NCI-H2081 treated with DMSO at 0.1 percent for 48 hours (cell line): ENCODE results near the gene ZNF724.

Experiments
- DNase-seq: peaks from one replicate; lab custom pipeline; 2025; lab: John Stamatoyannopoulos, UW

Gene ZNF724

DNA sequence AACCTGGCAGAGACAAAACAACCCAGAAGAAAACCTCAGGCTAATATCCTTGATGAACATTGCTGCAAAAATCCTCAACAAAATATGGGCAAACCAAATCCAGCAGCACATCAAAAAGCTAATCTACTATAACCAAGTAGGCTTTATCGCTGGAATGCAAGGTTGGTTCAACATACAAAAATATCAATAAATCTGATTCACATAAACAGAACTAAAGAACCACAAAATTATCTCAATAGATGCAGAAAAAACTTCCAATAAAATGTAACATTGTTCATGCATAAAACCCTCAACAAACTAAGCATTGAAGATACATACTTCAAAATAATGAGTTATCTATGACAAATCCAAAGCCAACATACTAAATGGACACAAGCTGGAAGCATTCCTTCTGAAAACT is 8.8 kb downstream of the ZNF724 start:
- DNase-seq: no peak

DNA sequence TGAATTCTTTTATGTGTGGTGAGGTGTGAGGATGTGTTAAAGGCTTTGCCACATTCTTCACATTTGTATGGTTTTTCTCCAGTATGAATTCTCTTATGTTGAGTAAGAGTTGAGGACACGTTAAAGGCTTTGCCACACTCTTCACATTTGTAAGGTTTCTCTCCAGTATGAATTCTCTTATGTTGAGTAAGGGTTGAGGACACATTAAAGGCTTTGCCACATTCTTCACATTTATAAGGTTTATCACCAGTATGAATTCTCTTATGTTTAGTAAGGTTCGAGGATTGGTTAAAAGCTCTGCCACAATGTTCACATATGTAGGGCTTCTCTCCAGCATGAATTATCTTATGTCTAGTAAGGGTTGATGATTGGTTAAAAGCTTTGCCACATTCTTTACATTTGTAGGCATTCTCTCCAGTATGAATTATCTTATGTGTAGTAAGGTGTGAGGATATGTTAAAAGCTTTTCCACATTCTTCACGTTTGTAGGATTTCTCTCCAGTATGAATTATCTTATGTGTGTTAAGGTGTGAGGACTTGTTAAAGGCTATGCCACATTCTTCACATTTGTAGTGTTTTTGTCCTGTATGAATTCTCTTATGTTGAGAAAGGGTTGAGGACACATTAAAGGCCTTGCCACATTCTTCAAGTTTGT is 27.1 kb downstream of the ZNF724 start:
- no peak for DNase-seq

DNA sequence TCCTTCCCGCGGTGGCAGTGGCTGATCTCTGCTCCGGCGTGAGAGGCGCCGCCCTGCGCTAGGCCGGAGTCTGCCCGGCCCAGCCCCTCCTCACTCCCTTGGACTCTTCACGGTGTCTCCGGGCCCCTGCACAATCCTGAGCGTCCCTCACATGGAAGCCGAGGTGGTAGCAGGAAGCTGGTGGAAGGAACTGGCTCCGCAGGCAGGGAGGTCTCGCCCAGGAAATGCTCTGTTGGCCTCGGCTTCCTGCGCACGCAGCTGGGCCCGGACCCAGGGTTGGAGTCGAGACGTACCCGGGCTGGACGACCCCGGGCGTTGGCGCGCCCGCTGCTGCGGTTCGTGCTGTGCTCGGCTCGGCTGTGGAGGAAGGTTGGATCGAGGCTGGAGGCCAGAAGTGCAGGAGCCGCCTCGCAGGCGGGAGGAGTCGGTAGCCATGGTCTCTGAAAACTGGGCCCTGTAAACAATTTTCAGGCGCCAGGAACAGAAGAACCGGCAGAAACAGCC is 46.3 kb downstream of the ZNF724 start:
- DNase-seq: no peak

DNA sequence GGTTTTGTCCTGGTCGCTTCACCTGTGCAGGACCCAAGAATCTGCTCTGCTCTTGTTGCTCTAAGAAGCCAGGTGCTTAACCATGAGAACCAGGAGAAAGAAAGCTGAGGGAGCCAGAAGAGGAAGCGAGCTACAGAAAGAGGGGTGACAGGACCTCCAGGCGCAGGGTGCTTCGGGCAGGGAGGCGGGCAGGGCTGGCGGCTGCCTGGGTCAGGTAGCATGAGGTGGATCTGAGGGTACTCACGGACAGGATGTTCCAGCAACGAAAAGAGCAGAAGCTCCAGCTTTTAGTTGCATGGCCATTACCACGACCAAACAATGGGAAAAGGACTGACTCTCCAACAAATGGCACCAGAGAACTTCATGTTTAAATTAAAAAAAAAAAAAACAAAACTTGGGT is 59.9 kb downstream of the ZNF724 start:
- DNase-seq: no peak

DNA sequence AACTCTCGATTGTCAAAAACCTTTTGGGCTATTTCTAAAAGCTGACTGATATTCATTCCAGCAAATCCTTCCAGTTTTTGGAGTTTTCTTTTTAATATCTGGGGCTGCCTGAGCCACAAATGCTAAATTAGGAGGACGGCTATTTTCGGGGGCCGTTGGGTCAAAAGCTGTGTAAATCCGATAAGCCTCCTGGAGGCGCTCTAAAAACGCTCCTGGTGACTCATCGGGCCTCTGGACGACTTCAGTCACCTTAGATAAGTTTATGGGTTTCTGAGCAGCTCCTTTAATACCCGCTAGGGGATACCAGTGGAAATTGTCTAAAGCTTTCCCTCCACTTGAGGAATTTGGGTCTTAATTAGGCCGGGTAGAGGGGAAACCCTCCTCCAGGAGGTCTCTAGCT is 66.9 kb downstream of the ZNF724 start:
- DNase-seq: no peak
